Urinary bladder (tissue), 4 donors: ENCODE results near the gene CYP4F3. TPM values are rescaled to one million over a fixed set of nuclear protein-coding genes. Genes with fewer than 3 reads are reported as not detected.

Experiments used
- DNase-seq: peaks from one replicate; pipeline ENCODE4 v3.0.0-alpha.2; 2015; ENCODE audit errors: extremely low spot score
- H3K27ac ChIP-seq: one replicate; pipeline ENCODE4 v1.5.1; 2013; ENCODE audit warnings: low read depth, mild to moderate bottlenecking, moderate library complexity
- H3K36me3 ChIP-seq: one replicate; pipeline ENCODE4 v1.6.1; 2013; ENCODE audit warnings: mild to moderate bottlenecking, moderate library complexity; ENCODE audit not compliant: insufficient read depth
- H3K4me1 ChIP-seq: one replicate; pipeline ENCODE4 v1.6.1; 2013; ENCODE audit warnings: mild to moderate bottlenecking, moderate library complexity; ENCODE audit not compliant: insufficient read depth
- H3K4me3 ChIP-seq: one replicate; pipeline ENCODE4 v1.5.1; 2013; ENCODE audit warnings: low read depth, low read length
- WGBS: extraction: QIAGEN DNeasy Blood & Tissue Kit; methylation state at CpG from one replicate; pipeline ENCODE4 v1.1.7; 2013; 5-methylcytosine and 5-hydroxymethylcytosine counted together
- polyA plus RNA-seq: library from polyadenylated mRNA; stranded (reverse); fragments of 200-250 nt; gene quantifications from one replicate; pipeline ENCODE4 v1.2.3, GENCODE V29; 2013
- total RNA-seq: library from RNA; depleted of rRNA; stranded (reverse); fragments of >200 nt; gene quantifications from one replicate; pipeline ENCODE4 v1.2.3, GENCODE V29; 2014
- donor health status: healthy with polysubstance abuse.
- donor health status: healthy.

CYP4F3 gene
- total and polyA plus RNA-seq, 2 donors: 0.95 to 1.3 TPM

DNA sequence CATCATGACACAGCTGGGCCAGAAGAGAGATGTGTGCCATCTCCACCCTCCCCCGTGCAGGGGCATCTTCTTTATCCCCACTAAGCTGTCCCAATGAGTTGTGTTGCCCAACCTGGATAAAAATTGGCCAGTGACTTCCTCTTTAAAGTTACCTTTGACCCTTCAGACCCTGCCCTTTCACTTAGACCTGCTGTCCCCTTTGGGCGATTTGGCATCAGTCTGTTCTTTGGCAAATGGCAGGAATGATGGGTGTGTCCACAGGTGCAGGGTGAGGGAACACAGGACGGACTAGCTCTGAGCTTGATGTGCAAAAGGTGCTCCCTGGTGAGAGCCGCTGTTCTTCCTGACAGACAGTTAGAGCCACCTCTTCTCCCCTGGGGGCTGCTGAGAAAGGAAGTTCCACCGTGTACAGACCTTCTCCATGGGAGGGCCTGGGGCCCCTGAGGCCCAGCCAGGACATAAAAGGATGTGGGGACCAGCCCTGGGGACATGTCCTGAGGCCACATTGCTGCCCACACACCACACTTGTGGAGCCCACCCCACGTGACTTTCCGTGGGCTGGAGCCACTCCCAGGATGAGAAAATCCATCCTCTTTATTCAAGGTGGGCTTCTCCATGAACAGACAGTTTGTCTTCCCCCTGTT is 23.9 kb upstream of the CYP4F3 start:
- H3K36me3 ChIP-seq: no peaks in the 10 kb centered on the region
- DNase-seq: no peak
- no peaks in the 10 kb centered on the region for H3K4me1 ChIP-seq
- no peak overlapping the region for H3K4me3 ChIP-seq
- 59% methylated on average over 7 of the region's 7 CpGs for WGBS
- no peak overlapping the region for H3K27ac ChIP-seq

DNA sequence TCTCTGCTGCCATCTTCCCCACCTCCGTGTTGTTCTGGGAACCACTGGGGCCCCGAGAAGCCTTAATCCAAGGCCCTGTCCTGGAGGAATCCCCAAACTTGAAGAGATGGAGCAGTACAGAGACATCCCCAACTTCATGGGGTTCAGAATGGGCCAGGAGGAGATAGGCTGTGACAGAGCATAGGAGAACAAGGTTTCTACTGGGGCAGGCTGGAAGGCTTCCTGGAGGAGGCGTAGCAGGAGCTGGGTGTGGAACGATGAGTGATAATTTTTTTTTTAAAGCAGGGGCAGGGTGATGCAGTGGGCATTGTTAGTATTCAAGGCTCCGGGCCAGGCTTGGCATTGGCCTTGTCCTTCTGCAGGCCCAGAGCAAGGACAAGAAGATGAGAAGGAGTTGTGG is 22.4 kb upstream of the CYP4F3 start:
- WGBS: 79% methylated on average over 5 of the region's 5 CpGs
- no peak overlapping the region for H3K4me3 ChIP-seq
- no peaks in the 10 kb centered on the region for H3K36me3 ChIP-seq
- H3K27ac ChIP-seq: no peak overlapping the region
- no peak for DNase-seq
- H3K4me1 ChIP-seq: no peaks in the 10 kb centered on the region

DNA sequence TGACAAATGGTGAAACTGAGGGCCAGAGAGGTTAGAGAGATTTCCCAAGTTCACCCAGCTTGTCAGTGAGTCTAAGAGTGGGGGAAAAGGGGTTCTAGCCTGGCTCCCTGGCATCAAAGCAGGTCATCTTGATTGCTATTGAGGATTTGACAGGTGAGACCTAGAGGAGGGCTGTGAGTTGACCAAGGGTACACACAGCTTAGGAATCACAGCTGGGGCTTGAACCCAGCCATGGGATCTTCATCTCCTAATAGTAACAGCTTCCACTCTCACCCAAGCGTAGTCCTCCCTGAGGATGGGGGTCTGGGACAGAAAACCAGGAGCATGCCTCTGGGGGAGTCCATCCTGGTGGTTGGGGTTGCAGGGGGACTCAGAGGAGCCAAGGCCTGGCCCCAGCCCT is 18.9 kb upstream of the CYP4F3 start:
- Histone ChIP-seq H3K4me1 (no peaks in the 10 kb centered on the region), H3K36me3 (no peaks in the 10 kb centered on the region), H3K4me3 (no peak overlapping the region), H3K27ac (no peak overlapping the region)
- WGBS: 56% methylated on average over 1 of the region's 1 CpG
- no peak for DNase-seq

DNA sequence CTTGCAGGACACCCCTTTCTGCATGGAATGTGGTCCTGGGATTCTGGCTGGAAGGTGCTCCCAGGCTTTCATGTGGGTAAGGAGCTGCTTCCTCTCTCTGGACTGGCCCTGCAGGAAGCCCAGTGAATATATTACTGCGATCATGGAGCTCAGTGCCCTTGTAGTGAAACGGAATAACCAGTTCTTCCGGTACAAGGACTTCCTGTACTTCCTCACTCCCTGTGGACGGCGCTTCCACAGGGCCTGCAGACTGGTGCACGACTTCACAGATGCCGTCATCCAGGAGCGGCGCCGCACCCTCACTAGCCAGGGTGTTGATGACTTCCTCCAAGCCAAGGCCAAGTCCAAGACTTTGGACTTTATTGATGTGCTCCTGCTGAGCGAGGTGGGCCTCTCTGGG is 17.7 kb upstream of the CYP4F3 start:
- Histone ChIP-seq H3K4me3 (no peak overlapping the region), H3K36me3 (no peaks in the 10 kb centered on the region), H3K27ac (no peak overlapping the region), H3K4me1 (no peaks in the 10 kb centered on the region)
- WGBS: 71% methylated on average over 11 of the region's 11 CpGs
- no peak for DNase-seq

DNA sequence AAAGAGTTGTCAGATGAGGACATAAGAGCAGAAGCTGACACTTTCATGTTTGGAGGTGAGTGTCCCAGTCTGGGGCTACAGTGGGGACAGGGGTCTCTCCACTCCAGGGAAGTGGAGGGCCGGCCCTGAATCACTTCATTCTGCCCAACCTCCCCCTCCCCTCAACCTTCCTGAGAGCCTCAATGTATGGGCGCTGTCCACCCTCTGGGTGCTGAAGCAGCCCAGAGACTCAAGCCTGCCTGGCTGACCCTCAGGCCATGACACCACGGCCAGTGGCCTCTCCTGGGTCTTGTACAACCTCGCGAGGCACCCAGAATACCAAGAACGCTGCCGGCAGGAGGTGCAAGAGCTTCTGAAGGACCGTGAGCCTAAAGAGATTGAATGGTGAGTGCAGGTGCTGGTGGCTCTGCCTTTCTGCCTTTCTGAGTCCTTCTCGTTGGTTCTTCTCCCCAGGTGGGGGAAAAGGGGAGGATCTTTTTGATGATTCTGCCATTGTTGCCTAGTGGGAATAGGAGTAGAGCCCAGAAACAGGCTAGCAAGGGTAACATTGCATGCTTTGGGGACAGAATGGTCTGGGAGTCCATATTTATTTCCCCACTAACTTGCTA is 16.9 kb upstream of the CYP4F3 start:
- WGBS: 10% methylated on average over 9 of the region's 9 CpGs
- no peak overlapping the region for H3K4me3 ChIP-seq
- no peak overlapping the region for H3K27ac ChIP-seq
- no peak for DNase-seq
- H3K4me1 ChIP-seq: no peaks in the 10 kb centered on the region
- no peaks in the 10 kb centered on the region for H3K36me3 ChIP-seq

DNA sequence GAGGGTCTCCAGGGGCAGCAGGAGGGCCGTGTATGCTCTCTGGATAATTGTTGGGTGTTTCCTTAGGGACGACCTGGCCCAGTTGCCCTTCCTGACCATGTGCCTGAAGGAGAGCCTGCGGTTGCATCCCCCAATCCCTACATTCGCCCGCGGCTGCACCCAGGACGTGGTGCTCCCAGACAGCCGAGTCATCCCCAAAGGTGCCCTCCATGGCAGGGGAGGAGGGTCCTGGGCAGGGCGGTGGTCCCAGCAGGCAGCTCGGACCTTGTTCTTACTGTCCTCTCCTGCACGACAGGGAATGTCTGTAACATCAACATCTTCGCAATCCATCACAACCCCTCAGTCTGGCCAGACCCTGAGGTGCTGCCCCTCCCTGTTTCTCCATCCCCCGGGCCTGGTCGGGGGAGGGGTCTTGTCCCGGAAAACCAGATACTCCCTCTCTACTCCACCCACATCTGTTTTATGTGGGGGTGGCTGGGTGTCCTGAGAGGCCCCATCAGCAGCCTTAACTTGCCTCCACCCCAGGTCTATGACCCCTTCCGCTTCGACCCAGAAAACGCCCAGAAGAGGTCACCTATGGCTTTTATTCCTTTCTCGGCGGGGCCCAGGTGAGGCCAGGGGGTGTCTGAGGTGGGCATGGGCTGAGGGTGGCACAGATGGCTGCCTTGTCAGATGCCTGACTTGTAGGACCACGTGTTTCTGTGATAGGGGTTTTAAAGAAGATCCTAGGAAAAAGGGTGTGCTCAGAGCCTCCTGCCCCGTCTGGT is 12.3 kb upstream of the CYP4F3 start:
- 59% methylated on average over 22 of the region's 22 CpGs for WGBS
- H3K36me3 ChIP-seq: no peaks in the 10 kb centered on the region
- H3K4me3 ChIP-seq: no peak overlapping the region
- no peak for DNase-seq
- H3K27ac ChIP-seq: no peak overlapping the region
- H3K4me1 ChIP-seq: no peaks in the 10 kb centered on the region

GRCh38 chr19:15629003-15629880 is 11.5 kb upstream of the CYP4F3 start:
- DNase-seq: no peak
- Histone ChIP-seq H3K36me3 (no peaks in the 10 kb centered on the region), H3K4me3 (no peak overlapping the region), H3K4me1 (no peaks in the 10 kb centered on the region), H3K27ac (no peak overlapping the region)
- WGBS: 5% methylated on average over 25 of the region's 25 CpGs

- no peak overlapping the region for H3K27ac ChIP-seq
- 1% methylated on average over 7 of the region's 9 CpGs for WGBS
- DNase-seq: no peak
- no peaks in the 10 kb centered on the region for H3K36me3 ChIP-seq
- no peaks in the 10 kb centered on the region for H3K4me1 ChIP-seq
- no peak overlapping the region for H3K4me3 ChIP-seq
Observed at GRCh38 chr19:15631817-15632216, 8.9 kb upstream of the CYP4F3 start.

GRCh38 chr19:15633082-15633835 is 7.4 kb upstream of the CYP4F3 start:
- Histone ChIP-seq H3K4me3 (no peak overlapping the region), H3K27ac (no peak overlapping the region), H3K4me1 (no peaks in the 10 kb centered on the region), H3K36me3 (no peaks in the 10 kb centered on the region)
- DNase-seq: no peak
- 50% methylated on average over 5 of the region's 5 CpGs for whole genome bisulfite sequencing

DNA sequence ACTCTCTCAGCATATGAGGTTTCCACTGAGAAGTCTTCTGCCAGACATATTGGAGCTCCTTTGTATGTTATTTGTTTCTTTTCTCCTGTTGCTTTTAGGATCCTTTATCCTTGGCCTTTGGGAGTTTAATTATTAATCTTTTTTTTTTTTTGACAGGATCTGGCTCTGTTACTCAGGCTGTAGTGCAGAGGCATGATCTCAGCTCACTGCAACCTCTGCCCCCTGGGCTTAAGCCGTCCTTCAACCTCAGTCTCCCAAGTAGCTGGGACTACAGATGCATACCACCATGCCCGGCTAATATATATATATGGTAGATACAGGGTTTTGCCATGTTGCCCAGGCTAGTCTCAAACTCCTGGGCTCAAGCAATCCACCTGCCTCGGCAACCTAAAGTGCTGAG is 6.6 kb upstream of the CYP4F3 start:
- no peak for DNase-seq
- H3K27ac ChIP-seq: no peak overlapping the region
- no peak overlapping the region for H3K4me3 ChIP-seq
- no peaks in the 10 kb centered on the region for H3K4me1 ChIP-seq
- WGBS: 68% methylated on average over 3 of the region's 3 CpGs
- no peaks in the 10 kb centered on the region for H3K36me3 ChIP-seq

- no peak overlapping the region for H3K4me3 ChIP-seq
- H3K36me3 ChIP-seq: no peaks in the 10 kb centered on the region
- WGBS: 66% methylated on average over 2 of the region's 2 CpGs
- H3K4me1 ChIP-seq: no peaks in the 10 kb centered on the region
- no peak overlapping the region for H3K27ac ChIP-seq
- DNase-seq: no peak
Observed at GRCh38 chr19:15635016-15635805, 5.5 kb upstream of the CYP4F3 start.

- WGBS: 86% methylated on average over 2 of the region's 2 CpGs
- no peaks in the 10 kb centered on the region for H3K36me3 ChIP-seq
- no peak for DNase-seq
Observed at GRCh38 chr19:15636026-15636425, 4.7 kb upstream of the CYP4F3 start.

More at GRCh38 chr19:15636026-15636425, 4.7 kb upstream of the CYP4F3 start:
- Histone ChIP-seq H3K4me1 (no peaks in the 10 kb centered on the region), H3K27ac (no peak overlapping the region), H3K4me3 (no peak overlapping the region)
